ENCODE results near the gene KLHL40. TPM values are rescaled to one million over a fixed set of nuclear protein-coding genes. Genes with fewer than 3 reads are reported as not detected.

KLHL40 gene
- total RNA-seq, 1 experiment from 2014 or later: not detected

- no peak overlapping the region for H3K27ac ChIP-seq (ENCODE audit: insufficient read length, low read depth, low read length)
- Mint-ChIP-seq H3K27me3 (ENCODE audit: low read depth) (no peaks in the 10 kb centered on the region), H3K36me3 (ENCODE audit: insufficient read depth in 1 of 3, low read depth in 3 of 3) (no peaks in the 10 kb centered on the region), H3K27ac (no peak overlapping the region), H3K4me3 (no peak overlapping the region), H3K9me3 (no peaks in the 10 kb centered on the region), H3K4me1 (peaks cover 11 to 22% of the 10 kb centered on the region in 2 experiments)
- H4K5ac ChIP-seq (ENCODE audit: insufficient read length, low read depth, low read length): no peak overlapping the region
- no peak overlapping the region for H4K91ac ChIP-seq (ENCODE audit: insufficient read length, low read depth, low read length)
- H2BK12ac ChIP-seq (ENCODE audit: insufficient read length, low read depth, low read length): no peak overlapping the region
- no peak overlapping the region for H3K4me2 ChIP-seq (ENCODE audit: insufficient read depth, insufficient read length, low read length)
- H3T11ph ChIP-seq (ENCODE audit: low read length): no peak overlapping the region
- H3K27me3 ChIP-seq (ENCODE audit: insufficient read depth, low read length): no peaks in the 10 kb centered on the region; the same call in 1 of the 2 replicates
- H3K18ac ChIP-seq (ENCODE audit: insufficient read length, low read depth, low read length): no peak overlapping the region
- no peak overlapping the region for H2AFZ ChIP-seq (ENCODE audit: low read length)
- no peak overlapping the region for H3K9ac ChIP-seq (ENCODE audit: extremely low read depth, insufficient read length, low read length)
- no peak overlapping the region for H3K56ac ChIP-seq (ENCODE audit: insufficient read length, low read depth, low read length)
- no CpG with 5 or more reads among the region's 15 CpGs for WGBS (ENCODE audit: extremely low coverage, insufficient read length, low lambda C conversion rate)
- no peaks in the 10 kb centered on the region for H3K79me1 ChIP-seq (ENCODE audit: insufficient read depth, low read depth, low read length, poor library complexity, severe bottlenecking)
- no peaks in the 10 kb centered on the region for H3K79me2 ChIP-seq (ENCODE audit: insufficient read depth, low read length)
- H2BK120ac ChIP-seq (ENCODE audit: low read depth, low read length, poor library complexity, severe bottlenecking): no peak overlapping the region
- H4K20me1 ChIP-seq (ENCODE audit: control insufficient read depth, insufficient read depth, insufficient read length): no peaks in the 10 kb centered on the region
- H3K9me3 ChIP-seq (ENCODE audit: control insufficient read depth, low read depth, low read length): no peaks in the 10 kb centered on the region
- no peak overlapping the region for H4K8ac ChIP-seq (replicated peaks; ENCODE audit: insufficient read length, low read depth, low read length)
- no peak overlapping the region for H2BK5ac ChIP-seq (ENCODE audit: insufficient read length, low read length)
- peak; percentile 20 for DNase-seq
- no peaks in the 10 kb centered on the region for H3K4me1 ChIP-seq (ENCODE audit: insufficient read depth, low read length)
- H3K4ac ChIP-seq (ENCODE audit: low read depth, low read length): no peak overlapping the region
- H3K14ac ChIP-seq (ENCODE audit: insufficient read depth, low read length): no peak overlapping the region
- TF ChIP-seq CTCF (conservative IDR thresholded peaks at IDR 0.05): no peak
- H2BK15ac ChIP-seq (ENCODE audit: low read depth, low read length): no peak overlapping the region
- H3K23me2 ChIP-seq (ENCODE audit: insufficient read length, low read depth, low read length, poor library complexity, severe bottlenecking): no peaks in the 10 kb centered on the region
- H2BK20ac ChIP-seq (ENCODE audit: low read depth, low read length, poor library complexity, severe bottlenecking): no peak overlapping the region
- H3K23ac ChIP-seq (ENCODE audit: insufficient read length, low read depth, low read length): no peak overlapping the region
- no peak overlapping the region for H2AK5ac ChIP-seq (ENCODE audit: insufficient read length, low read length)
Measured at GRCh38 chr3:42700366-42701288, 15.3 kb downstream of the KLHL40 start.

Data from H9 (cell line).